ENCODE data around the gene P2RX6.

Gene P2RX6

GRCh38 chr22:21042978-21043859 is 28.3 kb downstream of the P2RX6 start:
- TF ChIP-seq, protein P1, sequence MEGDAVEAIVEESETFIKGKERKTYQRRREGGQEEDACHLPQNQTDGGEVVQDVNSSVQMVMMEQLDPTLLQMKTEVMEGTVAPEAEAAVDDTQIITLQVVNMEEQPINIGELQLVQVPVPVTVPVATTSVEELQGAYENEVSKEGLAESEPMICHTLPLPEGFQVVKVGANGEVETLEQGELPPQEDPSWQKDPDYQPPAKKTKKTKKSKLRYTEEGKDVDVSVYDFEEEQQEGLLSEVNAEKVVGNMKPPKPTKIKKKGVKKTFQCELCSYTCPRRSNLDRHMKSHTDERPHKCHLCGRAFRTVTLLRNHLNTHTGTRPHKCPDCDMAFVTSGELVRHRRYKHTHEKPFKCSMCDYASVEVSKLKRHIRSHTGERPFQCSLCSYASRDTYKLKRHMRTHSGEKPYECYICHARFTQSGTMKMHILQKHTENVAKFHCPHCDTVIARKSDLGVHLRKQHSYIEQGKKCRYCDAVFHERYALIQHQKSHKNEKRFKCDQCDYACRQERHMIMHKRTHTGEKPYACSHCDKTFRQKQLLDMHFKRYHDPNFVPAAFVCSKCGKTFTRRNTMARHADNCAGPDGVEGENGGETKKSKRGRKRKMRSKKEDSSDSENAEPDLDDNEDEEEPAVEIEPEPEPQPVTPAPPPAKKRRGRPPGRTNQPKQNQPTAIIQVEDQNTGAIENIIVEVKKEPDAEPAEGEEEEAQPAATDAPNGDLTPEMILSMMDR (IDR thresholded peaks at IDR 0.05; ENCODE audit: unreplicated experiment in 3 of 3), result no peak

GRCh38 chr22:21043860-21044535 is 29.0 kb downstream of the P2RX6 start:
- H3K36me3 Mint-ChIP-seq (ENCODE audit: low read depth), result peaks cover 3% of the 10 kb centered on the region
- H3K27me3 Mint-ChIP-seq (ENCODE audit: low read depth), result peaks cover 16% of the 10 kb centered on the region
- peak overlapping the region in 2 of 3 experiments; percentile 88 to 89 for H3K4me3 Mint-ChIP-seq
- H3K4me1 Mint-ChIP-seq, result peaks cover 25% of the 10 kb centered on the region
- TF ChIP-seq, protein P1 (IDR thresholded peaks at IDR 0.05; ENCODE audit: unreplicated experiment in 3 of 3), result no peak
- peak overlapping the region in 1 of 3 experiments; percentile 32 for H3K27ac Mint-ChIP-seq
- no peaks in the 10 kb centered on the region for H3K9me3 Mint-ChIP-seq

More at GRCh38 chr22:21042978-21043859, 28.3 kb downstream of the P2RX6 start:
- peak overlapping the region; percentile 13 to 63 (median 29) for H3K4me3 Mint-ChIP-seq
- no peaks in the 10 kb centered on the region for H3K9me3 Mint-ChIP-seq
- peaks cover 3% of the 10 kb centered on the region for H3K36me3 Mint-ChIP-seq (ENCODE audit: low read depth)
- H3K4me1 Mint-ChIP-seq, result peaks cover 30% of the 10 kb centered on the region
- H3K27ac Mint-ChIP-seq, result peak overlapping the region in 1 of 3 experiments; percentile 85
- peaks cover 16% of the 10 kb centered on the region for H3K27me3 Mint-ChIP-seq (ENCODE audit: low read depth)

- TF ChIP-seq, protein P1 (IDR thresholded peaks at IDR 0.05; ENCODE audit: unreplicated experiment in 3 of 3), result no peak
- H3K27me3 Mint-ChIP-seq (ENCODE audit: low read depth), result peaks cover 16% of the 10 kb centered on the region
- peak overlapping the region; percentile 88 to 93 (median 89) for H3K4me3 Mint-ChIP-seq
- no peaks in the 10 kb centered on the region for H3K9me3 Mint-ChIP-seq
- peaks cover 3% of the 10 kb centered on the region for H3K36me3 Mint-ChIP-seq (ENCODE audit: low read depth)
- peak overlapping the region; percentile 26 to 78 (median 73) for H3K27ac Mint-ChIP-seq
- H3K4me1 Mint-ChIP-seq, result peaks cover 25% of the 10 kb centered on the region
Measured at GRCh38 chr22:21044931-21045584, 30.1 kb downstream of the P2RX6 start.

DNA sequence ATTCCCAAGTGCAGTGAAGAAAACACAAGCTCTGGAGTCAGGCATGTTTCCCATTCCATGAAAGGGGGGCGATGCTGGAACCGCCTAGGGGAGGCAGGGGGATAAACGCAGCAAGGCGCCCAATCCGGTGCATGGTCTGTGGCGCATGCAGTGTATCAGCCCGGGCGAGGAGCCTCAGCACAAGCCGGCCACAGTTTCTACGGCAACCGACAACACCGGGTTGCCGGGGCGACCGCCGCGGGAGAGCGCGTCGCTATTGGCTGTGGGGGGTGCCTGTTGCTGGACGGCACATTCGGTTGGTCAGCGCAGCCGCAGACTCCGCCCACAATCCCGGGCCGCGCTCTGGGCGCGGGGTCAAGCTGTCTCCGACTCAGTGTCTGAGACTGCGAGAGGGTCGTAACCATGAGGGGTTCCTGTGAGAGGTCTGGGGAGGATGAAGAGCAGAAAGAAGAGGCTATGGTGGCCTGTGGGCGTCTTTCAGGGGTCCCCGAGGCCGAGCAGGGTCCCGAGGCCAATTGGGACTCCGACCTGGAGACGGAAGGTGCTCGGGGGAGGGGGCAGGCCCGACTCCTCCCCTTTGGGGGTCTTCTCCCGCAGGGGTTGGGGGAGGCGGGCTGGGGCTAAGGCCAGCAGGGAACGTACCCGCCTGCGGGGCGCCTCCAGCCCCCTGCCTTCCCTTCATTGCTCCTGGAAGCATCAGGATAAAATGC is 30.8 kb downstream of the P2RX6 start, which contains the start of gene LRRC74B:
Gene LRRC74B (plus strand): TSS at position 362 of the 710 bp plus-strand sequence. CDS start 41 bp downstream, at position 403.
- peak within 1 kb of the TSS; percentile 26 to 78 (median 73) for H3K27ac Mint-ChIP-seq

More for the DNA sequence above, 30.8 kb downstream of the P2RX6 start, which contains the start of gene LRRC74B:
- Mint-ChIP-seq H3K4me3 (peak within 1 kb of the TSS; percentile 88 to 93 (median 89)), H3K27me3 (ENCODE audit: low read depth) (peaks cover 19% of the 10 kb centered on the region), H3K4me1 (peaks cover 25% of the 10 kb centered on the region), H3K9me3 (no peaks in the 10 kb centered on the region), H3K36me3 (ENCODE audit: low read depth) (peaks cover 3% of the 10 kb centered on the region)
- TF ChIP-seq, protein P1 (IDR thresholded peaks at IDR 0.05; ENCODE audit: unreplicated experiment in 3 of 3), result no peak
